ENCODE measurements around the gene ZIM2. TPM values are rescaled to one million over a fixed set of nuclear protein-coding genes. Genes with fewer than 3 reads are reported as not detected.

The ZIM2 gene
- total RNA-seq, 2 experiments from 2014 or later, result not detected

- peaks cover 29% of the 10 kb centered on the region for H3K9me3 Mint-ChIP-seq
- ChIA-PET CTCF (no interaction called here), POLR2A (no interaction called here)
- no peak for ATAC-seq
- TF ChIP-seq, protein P1, sequence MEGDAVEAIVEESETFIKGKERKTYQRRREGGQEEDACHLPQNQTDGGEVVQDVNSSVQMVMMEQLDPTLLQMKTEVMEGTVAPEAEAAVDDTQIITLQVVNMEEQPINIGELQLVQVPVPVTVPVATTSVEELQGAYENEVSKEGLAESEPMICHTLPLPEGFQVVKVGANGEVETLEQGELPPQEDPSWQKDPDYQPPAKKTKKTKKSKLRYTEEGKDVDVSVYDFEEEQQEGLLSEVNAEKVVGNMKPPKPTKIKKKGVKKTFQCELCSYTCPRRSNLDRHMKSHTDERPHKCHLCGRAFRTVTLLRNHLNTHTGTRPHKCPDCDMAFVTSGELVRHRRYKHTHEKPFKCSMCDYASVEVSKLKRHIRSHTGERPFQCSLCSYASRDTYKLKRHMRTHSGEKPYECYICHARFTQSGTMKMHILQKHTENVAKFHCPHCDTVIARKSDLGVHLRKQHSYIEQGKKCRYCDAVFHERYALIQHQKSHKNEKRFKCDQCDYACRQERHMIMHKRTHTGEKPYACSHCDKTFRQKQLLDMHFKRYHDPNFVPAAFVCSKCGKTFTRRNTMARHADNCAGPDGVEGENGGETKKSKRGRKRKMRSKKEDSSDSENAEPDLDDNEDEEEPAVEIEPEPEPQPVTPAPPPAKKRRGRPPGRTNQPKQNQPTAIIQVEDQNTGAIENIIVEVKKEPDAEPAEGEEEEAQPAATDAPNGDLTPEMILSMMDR (IDR thresholded peaks at IDR 0.05), result no peak
- intact Hi-C loops (cut with micrococcal nuclease), result no loop called here
- H3K4me3 Mint-ChIP-seq, result no peak overlapping the region
- no peaks in the 10 kb centered on the region for H3K36me3 Mint-ChIP-seq (ENCODE audit: low read depth)
- DNase-seq, result no peak
- H3K27me3 Mint-ChIP-seq, result no peaks in the 10 kb centered on the region
- no peaks in the 10 kb centered on the region for H3K4me1 Mint-ChIP-seq (ENCODE audit: low read depth)
- H3K27ac Mint-ChIP-seq, result no peak overlapping the region
These were observed 62.2 kb downstream of the ZIM2 start for GRCh38 chr19:56778351-56778750.

GRCh38 chr19:56769650-56770049 lies 70.9 kb downstream of the ZIM2 start:
- Mint-ChIP-seq H3K4me1 (ENCODE audit: low read depth) (peaks cover 10% of the 10 kb centered on the region), H3K27me3 (peaks cover 6% of the 10 kb centered on the region), H3K27ac (no peak overlapping the region), H3K4me3 (no peak overlapping the region), H3K9me3 (peaks cover 32% of the 10 kb centered on the region), H3K36me3 (ENCODE audit: low read depth) (peaks cover 16% of the 10 kb centered on the region)
- DNase-seq (no peak), ATAC-seq (no peak)
- ChIA-PET POLR2A (no interaction called here), CTCF (no interaction called here)
- intact Hi-C loops (cut with micrococcal nuclease), result no loop called here
- TF ChIP-seq, protein P1 (IDR thresholded peaks at IDR 0.05), result no peak

- ATAC-seq, result no peak
- TF ChIP-seq, protein P1 (IDR thresholded peaks at IDR 0.05), result no peak
- peak overlapping the region; percentile 62 for H3K4me3 Mint-ChIP-seq
- H3K27ac Mint-ChIP-seq, result no peak overlapping the region
- intact Hi-C loops (cut with micrococcal nuclease), result no loop called here
- peaks cover 10% of the 10 kb centered on the region for H3K4me1 Mint-ChIP-seq (ENCODE audit: low read depth)
- peaks cover 24% of the 10 kb centered on the region for H3K36me3 Mint-ChIP-seq (ENCODE audit: low read depth)
- ChIA-PET POLR2A (no interaction called here), CTCF (no interaction called here)
- peak; percentile 52 for DNase-seq
- H3K9me3 Mint-ChIP-seq, result peaks cover 50% of the 10 kb centered on the region
- peaks cover 6% of the 10 kb centered on the region for H3K27me3 Mint-ChIP-seq
These were observed 75.4 kb downstream of the ZIM2 start for GRCh38 chr19:56765137-56765536.

DNA sequence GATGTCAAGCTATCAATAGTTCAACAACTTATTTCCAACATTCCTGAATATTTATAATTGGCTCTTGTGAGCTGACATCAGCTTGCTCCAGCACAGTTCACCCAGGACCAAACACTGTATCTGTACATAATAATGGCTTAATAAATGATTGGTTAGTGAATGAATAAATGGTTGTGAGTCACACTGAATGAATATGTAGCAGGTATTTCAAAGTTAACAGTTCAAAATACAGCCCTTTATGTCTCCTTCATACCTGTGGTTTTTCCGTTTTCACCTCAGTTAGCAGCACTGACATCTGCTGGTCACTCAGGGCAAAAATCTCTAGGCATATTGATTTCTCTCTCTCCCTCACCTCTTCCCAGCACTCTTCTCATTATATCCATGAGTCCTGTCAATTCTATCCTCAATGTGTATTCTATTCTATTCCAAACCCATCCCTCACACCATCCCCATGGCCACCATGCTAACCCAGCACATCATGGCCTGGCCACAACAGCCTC lies 76.3 kb downstream of the ZIM2 start:
- DNase-seq, result no peak
- Mint-ChIP-seq H3K27me3 (peaks cover 6% of the 10 kb centered on the region), H3K4me3 (no peak overlapping the region), H3K27ac (no peak overlapping the region), H3K9me3 (peaks cover 56% of the 10 kb centered on the region), H3K36me3 (ENCODE audit: low read depth) (peaks cover 24% of the 10 kb centered on the region), H3K4me1 (ENCODE audit: low read depth) (peaks cover 10% of the 10 kb centered on the region)
- POLR2A ChIA-PET, result no interaction called here
- CTCF ChIA-PET, result no interaction called here
- TF ChIP-seq, protein P1 (IDR thresholded peaks at IDR 0.05), result no peak
- intact Hi-C loops (cut with micrococcal nuclease), result no loop called here
- ATAC-seq, result no peak

DNA sequence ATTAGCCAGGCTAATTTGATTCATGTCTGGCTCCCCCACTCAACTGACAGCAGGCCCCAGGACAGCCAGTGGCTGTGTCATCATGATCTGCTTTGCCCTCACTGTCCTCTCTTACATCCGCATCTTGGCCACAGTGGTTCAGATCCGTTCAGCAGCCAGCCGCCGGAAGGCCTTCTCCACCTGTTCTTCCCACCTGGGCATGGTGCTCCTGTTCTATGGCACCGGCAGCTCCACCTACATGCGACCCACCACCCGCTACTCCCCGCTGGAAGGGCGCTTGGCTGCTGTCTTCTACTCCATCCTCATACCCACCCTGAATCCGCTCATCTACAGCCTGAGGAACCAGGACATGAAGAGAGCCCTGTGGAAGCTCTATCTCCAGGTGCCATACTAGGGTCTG lies 79.7 kb downstream of the ZIM2 start:
- Mint-ChIP-seq H3K27ac (no peak overlapping the region), H3K4me3 (no peak overlapping the region), H3K27me3 (peaks cover 6% of the 10 kb centered on the region), H3K4me1 (ENCODE audit: low read depth) (peaks cover 10% of the 10 kb centered on the region), H3K9me3 (peaks cover 67% of the 10 kb centered on the region), H3K36me3 (ENCODE audit: low read depth) (peaks cover 18% of the 10 kb centered on the region)
- CTCF ChIA-PET, result no interaction called here
- TF ChIP-seq, protein P1 (IDR thresholded peaks at IDR 0.05), result no peak
- intact Hi-C loops (cut with micrococcal nuclease), result no loop called here
- no peak for ATAC-seq
- POLR2A ChIA-PET, result no interaction called here
- no peak for DNase-seq
